ENCODE data around the gene C6orf89. TPM values are rescaled to one million over a fixed set of nuclear protein-coding genes. Genes with fewer than 3 reads are reported as not detected.

Gene C6orf89
- total and polyA plus RNA-seq, 2 of the 8 experiments (the other 6 are each of a cell fraction or from before 2014, with no cell fraction given): 4.6 to 12.3 TPM

- 88% methylated on average over 4 of the region's 4 CpGs; no CpG with 5 or more reads in 1 of the 2 experiments for WGBS, 2 experiments (ENCODE audit: extremely low coverage in 1 of 2, insufficient coverage in 1 of 2, insufficient read length in 1 of 2, insufficient replicate concordance in 2 of 2, low coverage in 1 of 2, low lambda C conversion rate in 2 of 2, missing lambda C conversion rate in 1 of 2)
- Histone ChIP-seq H4K20me1 (replicated peaks in 1 of 2; ENCODE audit: control insufficient read depth in 1 of 2, insufficient read depth in 2 of 2, low read length in 2 of 2) (no peaks in the 10 kb centered on the region), H2BK12ac (ENCODE audit: low read depth, low read length) (no peak overlapping the region), H3K56ac (replicated peaks; ENCODE audit: insufficient read length, low read depth, low read length) (no peak overlapping the region), H4K5ac (ENCODE audit: insufficient read length, low read depth, low read length) (no peak overlapping the region), H3K18ac (ENCODE audit: extremely low read depth, low read length) (no peak overlapping the region), H3K4ac (replicated peaks; ENCODE audit: insufficient read length, low read depth, low read length) (no peak overlapping the region), H2BK15ac (ENCODE audit: low read length) (no peak overlapping the region), H3K79me1 (ENCODE audit: low read depth, low read length) (no peaks in the 10 kb centered on the region), H3K27ac (ENCODE audit: low read depth, low read length) (no peak overlapping the region), H2BK120ac (replicated peaks; ENCODE audit: low read depth, low read length) (no peak overlapping the region), H4K91ac (replicated peaks; ENCODE audit: insufficient read length, low read length) (no peak overlapping the region), H2BK20ac (ENCODE audit: low read length) (no peak overlapping the region), H2AK5ac (ENCODE audit: low read depth, low read length) (no peak overlapping the region), H3K9me3 (ENCODE audit: insufficient read depth in 2 of 2, low read depth in 1 of 2, low read length in 1 of 2) (no peaks in the 10 kb centered on the region), H3K4me2 (ENCODE audit: insufficient read depth in 1 of 2, low read depth in 2 of 2, low read length in 2 of 2) (no peak overlapping the region), H4K8ac (ENCODE audit: extremely low read depth, insufficient read depth, low read length) (no peak overlapping the region), H3K14ac (ENCODE audit: insufficient read length) (no peak overlapping the region), H2AFZ (ENCODE audit: low read length) (no peak overlapping the region), H3K36me3 (ENCODE audit: control insufficient read depth in 2 of 4, insufficient read depth in 4 of 4, low read length in 3 of 4) (no peaks in the 10 kb centered on the region), H3K4me1 (replicated peaks in 1 of 4; ENCODE audit: control insufficient read depth in 3 of 4, insufficient read depth in 4 of 4, low read length in 3 of 4) (no peaks in the 10 kb centered on the region; a peak in 1 of 7 replicates), H3K27me3 (replicated peaks in 1 of 4; ENCODE audit: control insufficient read depth in 3 of 4, extremely low read depth in 1 of 4, insufficient read depth in 3 of 4, low read length in 3 of 4) (no peaks in the 10 kb centered on the region), H3K4me3 (ENCODE audit: extremely low read depth in 1 of 4, insufficient read depth in 2 of 4, low read depth in 3 of 4, low read length in 4 of 4) (no peak overlapping the region), H3K9ac (replicated peaks in 1 of 4; ENCODE audit: extremely low read depth in 1 of 4, low read depth in 3 of 4, low read length in 3 of 4) (no peak overlapping the region), H3K23me2 (ENCODE audit: low read depth, low read length) (no peaks in the 10 kb centered on the region), H3K79me2 (ENCODE audit: control insufficient read depth in 1 of 2, insufficient read depth in 2 of 2, low read length in 2 of 2) (no peaks in the 10 kb centered on the region), H3K23ac (ENCODE audit: insufficient read length) (no peak overlapping the region), H2BK5ac (ENCODE audit: low read depth, low read length) (no peak overlapping the region)
- FAIRE-seq (no peak), DNase-seq (ENCODE audit: low read depth in 1 of 2, low spot score in 2 of 2) (no peak)
- no peak for TF ChIP-seq MAX (IDR thresholded peaks at IDR 0.05)
- TF ChIP-seq TCF12 (IDR thresholded peaks at IDR 0.05; ENCODE audit: low read depth, low read length): no peak
- no peak for TF ChIP-seq POU5F1 (IDR thresholded peaks at IDR 0.05; ENCODE audit: low read depth, low read length)
- no peak for TF ChIP-seq MAFK (IDR thresholded peaks at IDR 0.05; ENCODE audit: low read depth, low read length)
- no peak for TF ChIP-seq GTF2F1 (IDR thresholded peaks at IDR 0.05; ENCODE audit: borderline replicate concordance, low read depth, low read length)
- TF ChIP-seq ATF3 (IDR thresholded peaks at IDR 0.05; ENCODE audit: insufficient read depth, low read depth, low read length): no peak
- TF ChIP-seq SP4 (IDR thresholded peaks at IDR 0.05; ENCODE audit: low read length): no peak
- no peak for TF ChIP-seq EP300 (IDR thresholded peaks at IDR 0.05; ENCODE audit: borderline replicate concordance in 1 of 2, low read depth in 2 of 2, low read length in 2 of 2)
- no peak for TF ChIP-seq JUN (IDR thresholded peaks at IDR 0.05; ENCODE audit: low read depth, low read length)
- CTCF ChIA-PET (ENCODE audit: partially characterized antibody): interaction anchor here (0.7 to 3.9 kb wide), 18 partner anchors 8 to 293 kb away, joined by 3 to 50 read pairs (median 8); partner anchors contain the start of genes C6orf89 and PI16
- POLR2A ChIA-PET (ENCODE audit: partially characterized antibody): no interaction called here
Measured at GRCh38 chr6:36915599-36915998, 29.8 kb downstream of the C6orf89 start.
